HepG2 (cell line): ENCODE measurements around the gene COBLL1. TPM values are rescaled to one million over a fixed set of nuclear protein-coding genes. Genes with fewer than 3 reads are reported as not detected.
"Not testable (repeated sequence)": the region's sequence is repeated elsewhere in the genome, so short reads cannot be mapped to it uniquely, and the experiment has no call there.

Experiments used
- ATAC-seq: fragments of 200-7000 bp; cut with Tn5 transposase; 3 replicates; pipeline ENCODE4 v1.9.1; 2020; ENCODE audit warnings: mild to moderate bottlenecking, moderate library complexity
- BruUV-seq: library from RNA; stranded (reverse); fragments of 400-500 nt; replicated peaks from 2 replicates; lab custom pipeline; 2021; lab: Mats Ljungman, UMichigan
- CTCF ChIA-PET: fragments of 300-600 bp; formaldehyde crosslinking; extraction: SDS; loops from one replicate; lab custom pipeline; 2021; ENCODE audit warnings: low total read pairs, inconsistent platforms, low intra/inter-chr PET ratio; lab: Yijun Ruan, JAX
- POLR2A ChIA-PET: fragments of 350-600 bp; sonication (Branson Sonifier 250); formaldehyde crosslinking; loops from one replicate; lab custom pipeline; 2020; ENCODE audit warnings: antibody characterized with exemption, inconsistent platforms; lab: Yijun Ruan, JAX
- DNase-seq: peaks from one replicate; pipeline ENCODE4 v3.0.0-alpha.2; 2015; ENCODE audit warnings: low spot score
- FAIRE-seq: peaks from 3 replicates; lab custom pipeline; 2011; peaks lifted over from hg19 to GRCh38; lab: Jason Lieb, UNC
- H2AFZ ChIP-seq: one replicate; pipeline ENCODE4 v1.6.1; 2011; ENCODE audit warnings: low read length, inconsistent platforms
- H3K27ac ChIP-seq: fragments of 300-600 bp; 3 replicates; pipeline ENCODE4 v1.8.0; 2011; ENCODE audit warnings: mixed run types, mild to moderate bottlenecking, mixed read lengths, low read length, inconsistent platforms; ENCODE audit not compliant: insufficient read depth; ENCODE audit errors: extremely low read length
- H3K27me3 ChIP-seq, 2 experiments: fragments of 200-600 bp in 1 of 2; 2 replicates in 1 of 2; 3 replicates in 1 of 2; pipeline versions ENCODE4 v1.6.0 to v1.8.0; 2011; ENCODE audit warnings: low read length in 2 of 2, mild to moderate bottlenecking in 2 of 2, moderate library complexity in 2 of 2, inconsistent platforms in 1 of 2; ENCODE audit not compliant: insufficient read depth in 2 of 2, control insufficient read depth in 1 of 2
- H3K36me3 ChIP-seq, 2 experiments: fragments of 200-600 bp in 1 of 2; replicated peaks in 1 of 2; 2 replicates in 1 of 2; 3 replicates in 1 of 2; pipeline versions ENCODE4 v1.5.1 to v1.8.0; 2011; ENCODE audit warnings: low read length in 2 of 2, inconsistent platforms in 1 of 2; ENCODE audit not compliant: insufficient read depth in 2 of 2, control insufficient read depth in 1 of 2
- H3K4me1 ChIP-seq: 2 replicates; pipeline ENCODE4 v1.5.1; 2012; ENCODE audit warnings: low read length, inconsistent platforms; ENCODE audit not compliant: insufficient read depth
- H3K4me2 ChIP-seq: 2 replicates; pipeline ENCODE4 v1.6.0; 2011; ENCODE audit warnings: low read depth, low read length, inconsistent platforms
- H3K4me3 ChIP-seq, 3 experiments: fragments of 200-600 bp in 1 of 3; sonication (generic), shearing (Covaris generic) in 1 of 3; replicated peaks in 1 of 3; 2 replicates each; pipeline ENCODE4 v1.5.1; 2011 to 2016; ENCODE audit warnings: low read length in 3 of 3, inconsistent platforms in 2 of 3, low read depth in 2 of 3, mild to moderate bottlenecking in 2 of 3, control low read depth in 1 of 3, mixed read lengths in 1 of 3; ENCODE audit not compliant: insufficient read depth in 1 of 3
- H3K79me2 ChIP-seq: one replicate; pipeline ENCODE4 v1.6.1; 2011; ENCODE audit warnings: low read length, inconsistent platforms; ENCODE audit not compliant: insufficient read depth
- H3K9ac ChIP-seq: 2 replicates; pipeline ENCODE4 v1.6.0; 2011; ENCODE audit warnings: mild to moderate bottlenecking, low read depth, low read length, inconsistent platforms; ENCODE audit not compliant: insufficient read depth
- H3K9me3 ChIP-seq: 2 replicates; pipeline ENCODE4 v1.5.1; 2012; ENCODE audit warnings: mild to moderate bottlenecking, low read length
- H4K20me1 ChIP-seq: 2 replicates; pipeline ENCODE4 v1.6.0; 2011; ENCODE audit warnings: inconsistent platforms, mild to moderate bottlenecking, low read length, moderate library complexity; ENCODE audit not compliant: insufficient read depth
- ARID5B ChIP-seq: IDR thresholded peaks from 2 replicates; pipeline ENCODE4 v1.4.0; 2020; ENCODE audit warnings: mild to moderate bottlenecking, missing genetic modification reagents
- GATAD2A ChIP-seq: IDR thresholded peaks from 2 replicates; pipeline ENCODE4 v1.6.1; 2016
- MIXL1 ChIP-seq: IDR thresholded peaks from 2 replicates; pipeline ENCODE4 v1.6.1; 2016
- NFIC ChIP-seq: IDR thresholded peaks from 2 replicates; pipeline ENCODE4 v1.6.1; 2012; ENCODE audit warnings: mild to moderate bottlenecking, low read length, inconsistent platforms
- PAXIP1 ChIP-seq: sonication (generic); formaldehyde crosslinking; conservative IDR thresholded peaks from 2 replicates; pipeline ENCODE4 v1.4.0; 2020; ENCODE audit warnings: mild to moderate bottlenecking, missing genetic modification reagents, moderate library complexity
- SOX13 ChIP-seq, 3 experiments: fragments of 450-650 bp in 1 of 3; sonication (generic) in 1 of 3; formaldehyde crosslinking in 1 of 3; IDR thresholded peaks in 2 of 3; conservative IDR thresholded peaks in 1 of 3; 2 replicates each; pipeline versions ENCODE4 v1.5.0 to v1.6.1; 2016 to 2020; ENCODE audit warnings: antibody characterized with exemption in 1 of 3, mild to moderate bottlenecking in 1 of 3, missing compliant biosample characterization in 1 of 3, missing genetic modification reagents in 1 of 3, moderate library complexity in 1 of 3
- SOX6 ChIP-seq, 2 experiments: fragments of 450-650 bp in 1 of 2; sonication (generic) in 1 of 2; formaldehyde crosslinking in 1 of 2; IDR thresholded peaks; 2 replicates each; pipeline versions ENCODE4 v1.4.0 to v1.6.1; 2017 to 2020; ENCODE audit warnings: antibody characterized with exemption in 1 of 2, mild to moderate bottlenecking in 1 of 2, missing genetic modification reagents in 1 of 2
- TFE3 ChIP-seq: IDR thresholded peaks from 2 replicates; pipeline ENCODE4 v1.6.1; 2016
- ZMYM2 ChIP-seq: sonication (generic); formaldehyde crosslinking; IDR thresholded peaks from 2 replicates; pipeline ENCODE4 v1.8.0; 2022; ENCODE audit warnings: mild to moderate bottlenecking, missing genetic modification reagents
- ZNF770 ChIP-seq: sonication (generic); formaldehyde crosslinking; IDR thresholded peaks from 2 replicates; pipeline ENCODE4 v1.5.0; 2020; ENCODE audit warnings: mild to moderate bottlenecking, missing genetic modification reagents
- WGBS: methylation state at CpG from one replicate; pipeline ENCODE4 v1.1.6; 2017; ENCODE audit warnings: low lambda C conversion rate; 5-methylcytosine and 5-hydroxymethylcytosine counted together
- in situ Hi-C: cut with HindIII; loops from 2 replicates; pipeline ENCODE4 v1.10.0; 2017; ENCODE audit warnings: low pct_unique_long_range_greater_than_20kb; ENCODE audit not compliant: extremely low pct_ligation_motif_present
- intact Hi-C: fragments of 100-400 bp; cut with micrococcal nuclease; formaldehyde crosslinking; loops from one replicate; pipeline ENCODE4 v1.10.0; 2022; ENCODE audit not compliant: unreplicated experiment
- polyA plus RNA-seq, 8 experiments: library from polyadenylated mRNA; depleted of rRNA in 3 of 8; stranded (reverse) in 7 of 8; unstranded in 1 of 8; fragments of >200 nt; fragmentation: Illumina TruSeq in 4 of 8; extraction: Trizol in 4 of 8; gene quantifications; 2 replicates each; pipeline versions ENCODE4 v1.2.1 to v1.2.3, GENCODE V29; 2011 to 2016; ENCODE audit warnings: low read depth in 4 of 8, missing spikeins in 1 of 8, mixed read lengths in 1 of 8; ENCODE audit not compliant: insufficient read depth in 1 of 8
- total RNA-seq, 5 experiments: library from RNA; depleted of rRNA; stranded (reverse); fragments of >200 nt; fragmentation: Illumina TruSeq; extraction: Trizol; gene quantifications; 2 replicates each; pipeline ENCODE4 v1.2.3, GENCODE V29; 2016; ENCODE audit warnings: low read depth in 1 of 5

The COBLL1 gene
- total and polyA plus RNA-seq, 2 of the 13 experiments (the other 11 are each of a cell fraction or from before 2014, with no cell fraction given): 32.6 to 86.8 TPM

GRCh38 chr2:164859906-164860693 lies 18.5 kb upstream of the COBLL1 start:
- WGBS: 82% methylated on average over 4 of the region's 4 CpGs
- H3K27me3 ChIP-seq; H3K79me2 ChIP-seq; H3K9me3 ChIP-seq; BruUV-seq; in situ Hi-C loops; FAIRE-seq; H3K36me3 ChIP-seq; H4K20me1 ChIP-seq; CTCF ChIA-PET; TF ChIP-seq SOX6, SOX13 (IDR thresholded peaks at IDR 0.05): not testable (repeated sequence)
- peak overlapping the region in 1 of 3 experiments; percentile 2; a peak in 1 of 6 replicates for H3K4me3 ChIP-seq
- intact Hi-C loops: loop anchor here (2.0 kb wide), 1 partner anchor 19 kb away; the partner anchor contains the start of gene COBLL1
- H3K4me1 ChIP-seq: peaks cover 38% of the 10 kb centered on the region
- DNase-seq (peak; percentile 86), ATAC-seq (peak; percentile 98)
- peak overlapping the region; percentile 7; the same call in 1 of the 2 replicates for H3K9ac ChIP-seq
- H2AFZ ChIP-seq: peak overlapping the region; percentile 34
- peak overlapping the region; percentile 36 for H3K4me2 ChIP-seq
- peak overlapping the region; percentile 65 for H3K27ac ChIP-seq
- POLR2A ChIA-PET: interaction anchor here (1.0 to 6.7 kb wide), 8 partner anchors 12 to 54 kb away, joined by 3 to 71 read pairs (median 6); partner anchors contain the start of gene COBLL1
- peak; percentile 58; the same call in 1 of the 2 replicates for TF ChIP-seq TFE3 (CRISPR knock-in tag)
- peak; percentile 81; the same call in 1 of the 2 replicates for TF ChIP-seq SOX6 (CRISPR knock-in tag; IDR thresholded peaks at IDR 0.05)
- peak; percentile 71; the same call in 1 of the 2 replicates for TF ChIP-seq ZNF770 (CRISPR knock-in tag)
- peak; percentile 90 for TF ChIP-seq GATAD2A (CRISPR knock-in tag)
- TF ChIP-seq ARID5B: peak; percentile 37; the same call in 1 of the 2 replicates
- TF ChIP-seq MIXL1: peak; percentile 51; the same call in 1 of the 2 replicates
- TF ChIP-seq NFIC: peak; percentile 46; the same call in 1 of the 2 replicates
- peak in 1 of 2 experiments; percentile 88; a peak in 2 of 4 replicates for TF ChIP-seq SOX13 (CRISPR knock-in tag; conservative IDR thresholded peaks at IDR 0.05 in 1 of 2, IDR thresholded peaks at IDR 0.05 in 1 of 2)
- peak; percentile 78 for TF ChIP-seq ZMYM2 (CRISPR knock-in tag)
- peak; percentile 78 for TF ChIP-seq PAXIP1 (CRISPR knock-in tag)
